WTC11 (cell line): ENCODE measurements around the gene SORT1. TPM values are rescaled to one million over a fixed set of nuclear protein-coding genes. Genes with fewer than 3 reads are reported as not detected.
A peak's percentile ranks its signal among the peaks of the same experiment; 100 is the strongest.

ENCODE experiments used
- AFF4 ChIP-seq: sonication (generic); formaldehyde crosslinking; IDR thresholded peaks from 2 replicates; pipeline ENCODE4 v1.8.1; 2023; ENCODE audit warnings: mild to moderate bottlenecking, missing genetic modification reagents, borderline replicate concordance
- ARID4B ChIP-seq: sonication (generic); formaldehyde crosslinking; IDR thresholded peaks from 2 replicates; pipeline ENCODE4 v1.8.0; 2023; ENCODE audit warnings: missing genetic modification reagents, mild to moderate bottlenecking, borderline replicate concordance
- CREM ChIP-seq: sonication (generic); formaldehyde crosslinking; IDR thresholded peaks from 2 replicates; pipeline ENCODE4 v1.8.1; 2022; ENCODE audit warnings: mild to moderate bottlenecking, missing genetic modification reagents, moderate library complexity
- EMX1 ChIP-seq: fragments of 250-450 bp; sonication (Bioruptor Pico); IDR thresholded peaks from 2 replicates; pipeline ENCODE4 v1.8.0; 2021; ENCODE audit warnings: mild to moderate bottlenecking
- FOXJ3 ChIP-seq: sonication (generic); formaldehyde crosslinking; IDR thresholded peaks from 2 replicates; pipeline ENCODE4 v1.9.0; 2021; ENCODE audit warnings: missing genetic modification reagents, mild to moderate bottlenecking, borderline replicate concordance
- GTF2I ChIP-seq: fragments of 250-450 bp; sonication (Bioruptor Pico); conservative IDR thresholded peaks from 2 replicates; pipeline ENCODE4 v1.4.0; 2021; ENCODE audit warnings: mild to moderate bottlenecking
- PRRX2 ChIP-seq: fragments of 250-450 bp; sonication (Bioruptor Pico); IDR thresholded peaks from 2 replicates; pipeline ENCODE4 v1.8.0; 2021; ENCODE audit warnings: mild to moderate bottlenecking
- RELA ChIP-seq: sonication (generic); formaldehyde crosslinking; IDR thresholded peaks from 2 replicates; pipeline ENCODE4 v1.8.1; 2022; ENCODE audit warnings: missing genetic modification reagents, mild to moderate bottlenecking, borderline replicate concordance
- RORB ChIP-seq: fragments of 250-450 bp; sonication (Bioruptor Pico); IDR thresholded peaks from 2 replicates; pipeline ENCODE4 v1.9.0; 2021; ENCODE audit warnings: mild to moderate bottlenecking
- STAT6 ChIP-seq: sonication (generic); formaldehyde crosslinking; conservative IDR thresholded peaks from 2 replicates; pipeline ENCODE4 v1.8.1; 2023; ENCODE audit warnings: mild to moderate bottlenecking, low read depth, missing genetic modification reagents, moderate library complexity
- TCF7 ChIP-seq: sonication (generic); formaldehyde crosslinking; IDR thresholded peaks from 2 replicates; pipeline ENCODE4 v1.8.0; 2022; ENCODE audit warnings: mild to moderate bottlenecking, low read depth, missing genetic modification reagents, moderate library complexity
- TEAD4 ChIP-seq: sonication (generic); formaldehyde crosslinking; IDR thresholded peaks from 2 replicates; pipeline ENCODE4 v1.8.0; 2022; ENCODE audit warnings: mild to moderate bottlenecking, missing genetic modification reagents
- USF2 ChIP-seq: sonication (generic); formaldehyde crosslinking; IDR thresholded peaks from 2 replicates; pipeline ENCODE4 v1.8.1; 2023; ENCODE audit warnings: mild to moderate bottlenecking, missing genetic modification reagents, moderate library complexity
- ZBTB21 ChIP-seq: sonication (generic); formaldehyde crosslinking; IDR thresholded peaks from 2 replicates; pipeline ENCODE4 v1.8.1; 2023; ENCODE audit warnings: mild to moderate bottlenecking, missing genetic modification reagents, borderline replicate concordance
- ZMAT4 ChIP-seq: fragments of 250-450 bp; sonication (Bioruptor Pico); IDR thresholded peaks from 2 replicates; pipeline ENCODE4 v1.9.0; 2021; ENCODE audit warnings: mild to moderate bottlenecking
- ZNF232 ChIP-seq: sonication (generic); formaldehyde crosslinking; IDR thresholded peaks from 2 replicates; pipeline ENCODE4 v1.8.0; 2022; ENCODE audit warnings: mild to moderate bottlenecking, missing genetic modification reagents
- ZNF317 ChIP-seq: sonication (generic); formaldehyde crosslinking; IDR thresholded peaks from 2 replicates; pipeline ENCODE4 v1.8.1; 2023; ENCODE audit warnings: low read depth, mild to moderate bottlenecking, moderate library complexity, missing genetic modification reagents, borderline replicate concordance
- total RNA-seq: library from RNA; stranded (reverse); gene quantifications from 3 replicates; pipeline ENCODE4 v1.2.3, GENCODE V29; 2021
- TF ChIP-seq, protein P1 (sequence below): sonication (generic); formaldehyde crosslinking; IDR thresholded peaks from 2 replicates; pipeline ENCODE4 v1.8.0; 2023; ENCODE audit warnings: mild to moderate bottlenecking, missing genetic modification reagents

The SORT1 gene
- total RNA-seq, 1 experiment from 2014 or later, result 55.9 TPM

- TF ChIP-seq FOXJ3 (CRISPR knock-in tag), result no peak
- TF ChIP-seq ARID4B (CRISPR knock-in tag), result no peak
- no peak for TF ChIP-seq ZBTB21 (CRISPR knock-in tag)
- peak; percentile 89; the same call in 1 of the 2 replicates for TF ChIP-seq ZNF232 (CRISPR knock-in tag)
- TF ChIP-seq PRRX2 (CRISPR knock-in tag), result no peak
- TF ChIP-seq ZMAT4 (CRISPR knock-in tag), result no peak
- TF ChIP-seq GTF2I (CRISPR knock-in tag), result no peak
- TF ChIP-seq RORB, result no peak
- no peak for TF ChIP-seq STAT6 (CRISPR knock-in tag)
- no peak for TF ChIP-seq EMX1 (CRISPR knock-in tag)
- 0 out of 2 replicates have a peak, but pooled peaks have one; percentile 42 for TF ChIP-seq CREM
- no peak for TF ChIP-seq TEAD4
- TF ChIP-seq ZNF317 (CRISPR knock-in tag), result no peak; the same call in 1 of the 2 replicates
- TF ChIP-seq, protein P1, sequence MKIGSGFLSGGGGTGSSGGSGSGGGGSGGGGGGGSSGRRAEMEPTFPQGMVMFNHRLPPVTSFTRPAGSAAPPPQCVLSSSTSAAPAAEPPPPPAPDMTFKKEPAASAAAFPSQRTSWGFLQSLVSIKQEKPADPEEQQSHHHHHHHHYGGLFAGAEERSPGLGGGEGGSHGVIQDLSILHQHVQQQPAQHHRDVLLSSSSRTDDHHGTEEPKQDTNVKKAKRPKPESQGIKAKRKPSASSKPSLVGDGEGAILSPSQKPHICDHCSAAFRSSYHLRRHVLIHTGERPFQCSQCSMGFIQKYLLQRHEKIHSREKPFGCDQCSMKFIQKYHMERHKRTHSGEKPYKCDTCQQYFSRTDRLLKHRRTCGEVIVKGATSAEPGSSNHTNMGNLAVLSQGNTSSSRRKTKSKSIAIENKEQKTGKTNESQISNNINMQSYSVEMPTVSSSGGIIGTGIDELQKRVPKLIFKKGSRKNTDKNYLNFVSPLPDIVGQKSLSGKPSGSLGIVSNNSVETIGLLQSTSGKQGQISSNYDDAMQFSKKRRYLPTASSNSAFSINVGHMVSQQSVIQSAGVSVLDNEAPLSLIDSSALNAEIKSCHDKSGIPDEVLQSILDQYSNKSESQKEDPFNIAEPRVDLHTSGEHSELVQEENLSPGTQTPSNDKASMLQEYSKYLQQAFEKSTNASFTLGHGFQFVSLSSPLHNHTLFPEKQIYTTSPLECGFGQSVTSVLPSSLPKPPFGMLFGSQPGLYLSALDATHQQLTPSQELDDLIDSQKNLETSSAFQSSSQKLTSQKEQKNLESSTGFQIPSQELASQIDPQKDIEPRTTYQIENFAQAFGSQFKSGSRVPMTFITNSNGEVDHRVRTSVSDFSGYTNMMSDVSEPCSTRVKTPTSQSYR (CRISPR knock-in tag), result peak; percentile 40; the same call in 1 of the 2 replicates
- TF ChIP-seq USF2 (CRISPR knock-in tag), result no peak
- no peak for TF ChIP-seq RELA (CRISPR knock-in tag)
- no peak for TF ChIP-seq TCF7
- TF ChIP-seq AFF4 (CRISPR knock-in tag), result no peak
Observed at GRCh38 chr1:109282952-109283747, 114.6 kb downstream of the SORT1 start, which contains the start of gene PSRC1 (continued).
